ENCODE data around the gene HOXA13.
A peak's percentile ranks its signal among the peaks of the same experiment; 100 is the strongest.

The HOXA13 gene

DNA sequence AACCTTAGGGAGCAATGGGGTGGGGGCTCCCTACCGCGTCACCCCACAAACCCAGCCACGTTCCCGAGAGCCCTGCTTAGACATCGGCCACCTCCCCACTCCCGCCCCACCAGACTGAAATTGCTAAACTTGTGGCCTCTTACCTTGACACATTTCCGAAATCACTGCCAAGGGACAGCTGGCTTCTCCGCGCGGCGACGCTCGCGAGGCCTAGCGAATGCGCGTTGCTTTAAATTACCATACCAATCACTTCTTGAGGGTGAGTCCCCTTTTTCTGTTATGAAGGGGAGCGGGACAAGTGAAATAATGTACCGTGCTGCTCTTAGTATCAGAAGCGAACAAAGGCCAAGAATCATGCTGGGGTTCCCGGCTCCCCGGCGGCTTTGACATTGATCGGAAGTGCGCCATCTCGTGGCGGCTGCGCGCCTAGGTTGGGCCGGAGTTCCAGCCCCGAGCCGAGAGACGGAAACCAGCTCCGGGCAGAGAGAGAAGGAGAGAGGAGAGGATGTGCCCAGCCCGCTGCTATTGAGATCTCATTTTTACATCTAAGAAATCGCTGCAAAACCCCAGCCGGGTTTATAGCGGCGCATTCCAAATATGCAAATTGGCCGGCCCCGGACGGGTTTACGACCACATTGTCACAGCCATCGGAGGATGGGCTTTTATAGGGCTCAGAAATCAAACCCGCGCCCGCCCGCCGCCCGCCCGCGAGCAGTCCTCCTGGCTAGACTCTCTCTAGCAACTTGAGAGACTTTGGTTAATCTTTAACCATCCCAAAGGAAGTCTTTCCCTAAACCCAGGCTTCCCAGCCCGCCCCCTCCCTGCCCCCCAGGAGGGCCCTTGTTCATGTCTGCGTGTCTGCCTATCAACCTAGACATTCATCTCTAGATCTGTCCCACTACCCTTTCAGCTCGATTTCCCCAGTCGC is 20.1 kb downstream of the HOXA13 start:
- peak; percentile 82 for DNase-seq (ENCODE audit: low read depth)
- TF ChIP-seq, protein P1, sequence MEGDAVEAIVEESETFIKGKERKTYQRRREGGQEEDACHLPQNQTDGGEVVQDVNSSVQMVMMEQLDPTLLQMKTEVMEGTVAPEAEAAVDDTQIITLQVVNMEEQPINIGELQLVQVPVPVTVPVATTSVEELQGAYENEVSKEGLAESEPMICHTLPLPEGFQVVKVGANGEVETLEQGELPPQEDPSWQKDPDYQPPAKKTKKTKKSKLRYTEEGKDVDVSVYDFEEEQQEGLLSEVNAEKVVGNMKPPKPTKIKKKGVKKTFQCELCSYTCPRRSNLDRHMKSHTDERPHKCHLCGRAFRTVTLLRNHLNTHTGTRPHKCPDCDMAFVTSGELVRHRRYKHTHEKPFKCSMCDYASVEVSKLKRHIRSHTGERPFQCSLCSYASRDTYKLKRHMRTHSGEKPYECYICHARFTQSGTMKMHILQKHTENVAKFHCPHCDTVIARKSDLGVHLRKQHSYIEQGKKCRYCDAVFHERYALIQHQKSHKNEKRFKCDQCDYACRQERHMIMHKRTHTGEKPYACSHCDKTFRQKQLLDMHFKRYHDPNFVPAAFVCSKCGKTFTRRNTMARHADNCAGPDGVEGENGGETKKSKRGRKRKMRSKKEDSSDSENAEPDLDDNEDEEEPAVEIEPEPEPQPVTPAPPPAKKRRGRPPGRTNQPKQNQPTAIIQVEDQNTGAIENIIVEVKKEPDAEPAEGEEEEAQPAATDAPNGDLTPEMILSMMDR (conservative IDR thresholded peaks at IDR 0.05; ENCODE audit: low read length) = peak; percentile 73
- peak overlapping the region; percentile 87 for H3K4me3 ChIP-seq (ENCODE audit: low read length)

DNA sequence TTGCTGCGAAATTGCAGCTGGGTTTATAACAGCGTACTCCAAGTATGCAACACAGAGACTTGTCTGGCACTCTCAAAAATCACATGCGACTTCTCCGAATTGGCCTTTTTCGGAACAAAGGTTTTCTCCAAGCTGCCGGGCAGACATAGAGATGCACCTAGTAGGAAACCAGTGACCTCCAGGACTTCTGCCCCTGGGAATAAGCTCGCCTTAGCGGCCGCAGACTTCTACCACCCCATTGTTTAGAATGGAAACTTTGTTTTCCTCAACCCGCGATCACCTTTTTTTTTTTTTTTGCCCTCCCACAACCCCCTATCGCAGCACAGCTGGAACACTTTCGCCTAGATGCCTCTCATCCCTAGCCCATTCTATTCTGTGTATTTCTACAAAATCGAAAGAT is 20.9 kb downstream of the HOXA13 start:
- H3K4me3 ChIP-seq (ENCODE audit: low read length) = peak overlapping the region; percentile 87
- DNase-seq (ENCODE audit: low read depth) = no peak

DNA sequence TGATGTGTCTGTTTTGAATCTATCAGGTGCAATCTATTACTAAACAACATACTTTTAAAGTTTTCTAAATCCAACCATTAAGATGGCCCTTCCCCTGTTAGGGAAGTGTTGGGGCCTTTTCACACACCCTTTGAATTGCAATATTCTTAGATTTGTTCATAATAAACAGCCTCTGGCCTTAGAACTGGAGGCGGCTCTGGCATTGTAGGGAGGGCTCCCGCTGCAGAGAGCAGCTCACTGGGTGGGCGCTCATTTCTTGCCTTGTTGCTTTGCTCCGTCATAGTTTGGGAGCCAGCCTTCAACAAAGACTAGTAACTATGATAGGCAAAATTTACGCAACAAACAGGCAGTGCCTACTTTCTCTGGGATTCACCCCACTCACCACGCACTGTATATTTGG is 21.5 kb downstream of the HOXA13 start:
- TF ChIP-seq, protein P1 (conservative IDR thresholded peaks at IDR 0.05; ENCODE audit: low read length) = no peak
- peak overlapping the region; percentile 87 for H3K4me3 ChIP-seq (ENCODE audit: low read length)
- DNase-seq (ENCODE audit: low read depth) = peak; percentile 70

More for the DNA sequence above, 20.9 kb downstream of the HOXA13 start:
- TF ChIP-seq, protein P1 (conservative IDR thresholded peaks at IDR 0.05; ENCODE audit: low read length) = no peak

DNA sequence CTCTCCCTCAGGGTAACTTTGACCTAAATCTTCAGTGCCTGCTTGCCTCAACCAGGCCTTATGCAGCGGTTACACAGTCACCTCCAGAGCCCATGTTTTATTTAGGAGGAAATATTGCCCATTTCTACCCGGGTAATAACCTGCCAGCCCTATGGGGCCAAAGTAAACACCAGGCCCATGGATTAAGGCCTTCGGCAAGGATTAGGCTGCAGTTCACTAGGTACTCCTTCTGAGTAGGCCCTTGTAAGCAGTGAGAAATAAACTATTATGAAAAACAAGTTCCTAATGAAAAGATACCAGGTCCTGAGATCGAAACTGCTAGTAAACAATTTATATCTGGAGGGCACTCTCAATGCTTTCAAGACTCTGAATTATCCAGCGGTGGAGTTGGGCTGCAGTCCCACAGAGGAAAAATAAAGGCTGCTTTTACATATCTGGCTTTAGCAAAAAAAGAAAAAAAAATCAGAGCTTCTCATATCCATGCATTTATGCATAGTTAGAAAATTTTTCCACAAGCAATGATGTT is 22.0 kb downstream of the HOXA13 start:
- TF ChIP-seq, protein P1 (conservative IDR thresholded peaks at IDR 0.05; ENCODE audit: low read length) = no peak
- DNase-seq (ENCODE audit: low read depth) = no peak
- H3K4me3 ChIP-seq (ENCODE audit: low read length) = peak overlapping the region; percentile 87

DNA sequence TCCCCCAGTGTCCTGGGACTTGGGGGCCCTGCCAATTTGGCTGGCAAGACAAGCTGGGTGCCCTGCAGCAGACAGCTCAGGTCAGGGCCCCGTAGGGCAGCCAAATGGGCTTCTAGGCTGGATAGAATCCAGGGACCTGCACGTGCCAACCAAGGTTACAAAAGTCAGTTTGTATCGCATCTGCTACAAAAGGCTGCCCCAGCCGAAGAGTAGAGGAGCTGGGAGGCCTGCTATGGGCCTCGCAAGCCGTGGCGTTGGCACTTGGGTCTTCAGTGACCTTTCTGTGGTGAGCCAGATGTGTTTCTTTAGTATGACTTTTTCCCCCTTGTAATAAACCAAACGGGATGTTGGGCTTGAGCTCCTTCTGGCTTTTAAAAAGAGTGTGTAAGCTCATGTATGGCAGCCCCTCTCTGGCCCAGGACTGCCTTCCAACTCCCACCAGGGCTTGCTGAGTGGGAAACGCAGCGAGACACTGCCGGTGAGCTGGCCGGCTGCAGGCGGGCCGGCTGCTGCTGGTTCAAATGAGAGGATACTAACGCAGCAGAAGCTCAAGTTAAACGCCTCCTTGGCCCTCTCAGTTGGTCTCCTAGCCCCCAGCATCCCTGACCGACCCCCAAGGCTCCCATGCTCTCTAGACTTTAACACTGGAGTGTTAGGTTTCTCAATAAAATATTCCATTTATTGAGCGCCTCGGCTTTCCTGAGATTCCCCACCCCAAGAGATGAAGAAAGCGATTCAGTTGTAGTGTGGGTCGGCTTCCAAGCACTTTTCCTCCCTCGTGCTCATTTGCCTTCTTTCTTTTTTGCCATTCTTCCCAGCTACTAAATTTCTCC is 22.7 kb downstream of the HOXA13 start:
- peak overlapping the region; percentile 87 for H3K4me3 ChIP-seq (ENCODE audit: low read length)
- no peak for DNase-seq (ENCODE audit: low read depth)
- TF ChIP-seq, protein P1 (conservative IDR thresholded peaks at IDR 0.05; ENCODE audit: low read length) = no peak

DNA sequence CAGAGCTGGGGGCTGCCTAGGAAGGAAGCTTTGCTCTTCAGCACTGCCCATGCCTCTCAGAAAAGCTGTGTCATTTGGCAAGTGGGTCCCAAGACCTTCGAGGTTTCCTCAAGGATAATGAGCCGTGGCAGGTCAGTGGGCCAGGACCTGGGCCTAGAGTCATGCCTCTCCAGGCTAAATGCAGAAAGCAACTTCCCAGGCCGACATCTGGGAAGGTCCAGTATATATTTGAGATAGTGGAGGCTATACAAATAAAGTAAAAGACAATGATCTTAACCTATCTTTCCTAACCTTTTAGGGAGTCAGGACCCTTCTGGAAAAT is 23.4 kb downstream of the HOXA13 start:
- no peak for DNase-seq (ENCODE audit: low read depth)
- H3K4me3 ChIP-seq (ENCODE audit: low read length) = peak overlapping the region; percentile 87
- TF ChIP-seq, protein P1 (conservative IDR thresholded peaks at IDR 0.05; ENCODE audit: low read length) = no peak; the same call in 1 of the 2 replicates
